HEK293 (cell line): ENCODE results near the gene TTLL11.

Source experiments
- ZNF501 ChIP-seq: fragments of 450-650 bp; formaldehyde crosslinking; IDR thresholded peaks from 2 replicates; pipeline ENCODE4 v1.5.1; 2016; ENCODE audit warnings: missing biosample characterization, missing genetic modification characterization
- ZNF629 ChIP-seq: fragments of 450-650 bp; formaldehyde crosslinking; IDR thresholded peaks from 2 replicates; pipeline ENCODE4 v1.5.1; 2017; ENCODE audit warnings: missing biosample characterization, missing genetic modification characterization
- TF ChIP-seq, protein P1 (sequence below): fragments of 450-650 bp; formaldehyde crosslinking; IDR thresholded peaks from 2 replicates; pipeline ENCODE4 v1.5.1; 2016; ENCODE audit warnings: missing biosample characterization, missing genetic modification characterization
- TF ChIP-seq, protein P2 (sequence below): fragments of 450-650 bp; formaldehyde crosslinking; IDR thresholded peaks from 2 replicates; pipeline ENCODE4 v1.5.1; 2016; ENCODE audit warnings: missing biosample characterization, missing genetic modification characterization
- TF ChIP-seq, protein P3 (sequence below): fragments of 450-650 bp; formaldehyde crosslinking; IDR thresholded peaks from 2 replicates; pipeline ENCODE4 v1.5.1; 2016; ENCODE audit warnings: missing biosample characterization, missing genetic modification characterization, low read depth

DNA sequence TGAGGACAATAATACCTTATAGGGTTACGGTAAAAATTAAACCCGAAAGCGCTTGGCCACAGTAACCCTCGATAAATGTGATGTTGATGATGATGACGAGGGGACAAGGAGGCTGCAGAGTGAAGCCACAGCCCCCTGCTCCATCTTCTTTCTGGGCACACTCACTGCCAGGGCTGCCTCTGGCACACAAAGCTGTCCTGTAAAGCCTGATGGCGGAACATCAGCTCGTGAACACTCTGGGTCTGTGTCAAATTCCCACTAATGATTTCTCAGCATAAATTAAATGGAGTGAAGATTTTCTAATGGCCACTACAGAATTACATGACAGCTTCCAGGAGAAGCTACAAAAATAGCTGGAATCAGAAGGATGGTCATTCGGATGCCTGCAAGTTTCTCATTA is 142.2 kb downstream of the TTLL11 start:
- TF ChIP-seq ZNF501 (tag by site-specific recombination): no peak
- TF ChIP-seq, protein P1, sequence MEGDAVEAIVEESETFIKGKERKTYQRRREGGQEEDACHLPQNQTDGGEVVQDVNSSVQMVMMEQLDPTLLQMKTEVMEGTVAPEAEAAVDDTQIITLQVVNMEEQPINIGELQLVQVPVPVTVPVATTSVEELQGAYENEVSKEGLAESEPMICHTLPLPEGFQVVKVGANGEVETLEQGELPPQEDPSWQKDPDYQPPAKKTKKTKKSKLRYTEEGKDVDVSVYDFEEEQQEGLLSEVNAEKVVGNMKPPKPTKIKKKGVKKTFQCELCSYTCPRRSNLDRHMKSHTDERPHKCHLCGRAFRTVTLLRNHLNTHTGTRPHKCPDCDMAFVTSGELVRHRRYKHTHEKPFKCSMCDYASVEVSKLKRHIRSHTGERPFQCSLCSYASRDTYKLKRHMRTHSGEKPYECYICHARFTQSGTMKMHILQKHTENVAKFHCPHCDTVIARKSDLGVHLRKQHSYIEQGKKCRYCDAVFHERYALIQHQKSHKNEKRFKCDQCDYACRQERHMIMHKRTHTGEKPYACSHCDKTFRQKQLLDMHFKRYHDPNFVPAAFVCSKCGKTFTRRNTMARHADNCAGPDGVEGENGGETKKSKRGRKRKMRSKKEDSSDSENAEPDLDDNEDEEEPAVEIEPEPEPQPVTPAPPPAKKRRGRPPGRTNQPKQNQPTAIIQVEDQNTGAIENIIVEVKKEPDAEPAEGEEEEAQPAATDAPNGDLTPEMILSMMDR (tag by site-specific recombination): no peak
- TF ChIP-seq, protein P2, sequence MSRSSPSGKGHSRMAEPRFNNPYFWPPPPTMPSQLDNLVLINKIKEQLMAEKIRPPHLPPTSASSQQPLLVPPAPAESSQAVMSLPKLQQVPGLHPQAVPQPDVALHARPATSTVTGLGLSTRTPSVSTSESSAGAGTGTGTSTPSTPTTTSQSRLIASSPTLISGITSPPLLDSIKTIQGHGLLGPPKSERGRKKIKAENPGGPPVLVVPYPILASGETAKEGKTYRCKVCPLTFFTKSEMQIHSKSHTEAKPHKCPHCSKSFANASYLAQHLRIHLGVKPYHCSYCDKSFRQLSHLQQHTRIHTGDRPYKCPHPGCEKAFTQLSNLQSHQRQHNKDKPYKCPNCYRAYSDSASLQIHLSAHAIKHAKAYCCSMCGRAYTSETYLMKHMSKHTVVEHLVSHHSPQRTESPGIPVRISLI: no peak
- TF ChIP-seq, protein P3, sequence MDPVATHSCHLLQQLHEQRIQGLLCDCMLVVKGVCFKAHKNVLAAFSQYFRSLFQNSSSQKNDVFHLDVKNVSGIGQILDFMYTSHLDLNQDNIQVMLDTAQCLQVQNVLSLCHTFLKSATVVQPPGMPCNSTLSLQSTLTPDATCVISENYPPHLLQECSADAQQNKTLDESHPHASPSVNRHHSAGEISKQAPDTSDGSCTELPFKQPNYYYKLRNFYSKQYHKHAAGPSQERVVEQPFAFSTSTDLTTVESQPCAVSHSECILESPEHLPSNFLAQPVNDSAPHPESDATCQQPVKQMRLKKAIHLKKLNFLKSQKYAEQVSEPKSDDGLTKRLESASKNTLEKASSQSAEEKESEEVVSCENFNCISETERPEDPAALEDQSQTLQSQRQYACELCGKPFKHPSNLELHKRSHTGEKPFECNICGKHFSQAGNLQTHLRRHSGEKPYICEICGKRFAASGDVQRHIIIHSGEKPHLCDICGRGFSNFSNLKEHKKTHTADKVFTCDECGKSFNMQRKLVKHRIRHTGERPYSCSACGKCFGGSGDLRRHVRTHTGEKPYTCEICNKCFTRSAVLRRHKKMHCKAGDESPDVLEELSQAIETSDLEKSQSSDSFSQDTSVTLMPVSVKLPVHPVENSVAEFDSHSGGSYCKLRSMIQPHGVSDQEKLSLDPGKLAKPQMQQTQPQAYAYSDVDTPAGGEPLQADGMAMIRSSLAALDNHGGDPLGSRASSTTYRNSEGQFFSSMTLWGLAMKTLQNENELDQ (tag by site-specific recombination): no peak
- TF ChIP-seq ZNF629 (tag by site-specific recombination): no peak
